ENCODE measurements around the gene INTS2.

DNA sequence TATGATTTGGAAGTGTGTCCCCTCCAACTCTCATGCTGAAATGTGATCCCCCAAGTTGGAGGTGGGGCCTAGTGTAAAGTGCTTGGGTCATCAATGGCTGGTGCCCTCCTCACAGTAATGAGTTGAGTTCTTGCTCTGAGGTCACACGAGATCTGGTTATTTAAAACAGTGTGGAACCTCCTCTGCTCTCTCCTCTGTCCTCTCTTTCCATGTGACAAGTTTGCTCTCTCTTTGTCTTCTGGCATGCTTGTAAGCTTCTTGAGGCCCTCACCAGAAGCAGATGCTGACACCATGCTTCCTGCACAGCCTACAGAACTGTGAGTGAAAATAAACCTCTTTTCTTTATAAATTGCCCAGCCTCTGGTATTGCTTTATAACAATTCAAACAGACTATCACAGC, 84.3 kb downstream of the INTS2 start:
- TF ChIP-seq, protein P1, sequence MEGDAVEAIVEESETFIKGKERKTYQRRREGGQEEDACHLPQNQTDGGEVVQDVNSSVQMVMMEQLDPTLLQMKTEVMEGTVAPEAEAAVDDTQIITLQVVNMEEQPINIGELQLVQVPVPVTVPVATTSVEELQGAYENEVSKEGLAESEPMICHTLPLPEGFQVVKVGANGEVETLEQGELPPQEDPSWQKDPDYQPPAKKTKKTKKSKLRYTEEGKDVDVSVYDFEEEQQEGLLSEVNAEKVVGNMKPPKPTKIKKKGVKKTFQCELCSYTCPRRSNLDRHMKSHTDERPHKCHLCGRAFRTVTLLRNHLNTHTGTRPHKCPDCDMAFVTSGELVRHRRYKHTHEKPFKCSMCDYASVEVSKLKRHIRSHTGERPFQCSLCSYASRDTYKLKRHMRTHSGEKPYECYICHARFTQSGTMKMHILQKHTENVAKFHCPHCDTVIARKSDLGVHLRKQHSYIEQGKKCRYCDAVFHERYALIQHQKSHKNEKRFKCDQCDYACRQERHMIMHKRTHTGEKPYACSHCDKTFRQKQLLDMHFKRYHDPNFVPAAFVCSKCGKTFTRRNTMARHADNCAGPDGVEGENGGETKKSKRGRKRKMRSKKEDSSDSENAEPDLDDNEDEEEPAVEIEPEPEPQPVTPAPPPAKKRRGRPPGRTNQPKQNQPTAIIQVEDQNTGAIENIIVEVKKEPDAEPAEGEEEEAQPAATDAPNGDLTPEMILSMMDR (IDR thresholded peaks at IDR 0.05), result no peak
- TF ChIP-seq POLR2A (IDR thresholded peaks at IDR 0.05), result no peak
